ENCODE measurements around the gene PCGF3. TPM values are rescaled to one million over a fixed set of nuclear protein-coding genes. Genes with fewer than 3 reads are reported as not detected.

Gene PCGF3
- total RNA-seq, 5 donors from 2014 or later (not counting 1 experiment from before 2014, with no cell fraction given): 47.0 to 76.9 (median 51.1) TPM

DNA sequence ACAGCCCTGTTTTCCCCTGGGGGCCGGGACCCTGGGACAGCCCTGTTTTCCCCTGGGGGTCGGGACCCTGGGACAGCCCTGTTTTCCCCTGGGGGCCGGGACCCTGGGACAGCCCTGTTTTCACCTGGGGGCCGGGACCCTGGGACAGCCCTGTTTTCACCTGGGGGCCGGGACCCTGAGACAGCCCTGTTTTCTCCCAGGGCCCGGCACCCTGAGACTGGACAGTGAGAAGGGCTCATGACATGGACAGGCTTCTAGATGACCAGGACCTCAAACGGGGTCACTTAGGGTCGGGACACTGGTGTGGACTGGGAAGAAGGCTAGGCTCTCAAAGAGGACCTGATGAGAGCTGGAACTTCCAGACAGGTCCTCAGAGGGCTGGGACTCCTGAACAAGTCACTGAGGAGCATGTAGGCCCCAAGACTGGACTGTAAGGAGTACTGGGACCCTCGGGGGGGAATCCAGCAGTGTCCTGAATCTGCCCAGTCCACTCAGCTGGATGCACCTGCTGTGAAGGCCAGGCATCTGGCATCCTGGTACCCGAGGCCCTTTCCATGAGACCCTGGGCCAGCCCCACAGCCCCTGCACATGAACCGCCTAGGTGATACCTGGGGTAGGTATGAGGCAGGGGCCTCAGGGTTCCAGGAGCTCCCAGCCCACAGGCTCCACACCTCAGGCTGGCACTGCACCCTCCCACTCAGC lies 2.4 kb downstream of the PCGF3 start:
- no peak overlapping the region for H3K27ac Mint-ChIP-seq
- peaks cover 20 to 33% (median 30%) of the 10 kb centered on the region in 3 donors for H3K4me1 Mint-ChIP-seq
- H3K36me3 ChIP-seq (ENCODE audit: control insufficient read depth in 2 of 2, extremely low read depth in 1 of 2, insufficient read depth in 1 of 2, low read length in 1 of 2): peaks cover 0 to 2% of the 10 kb centered on the region in 2 donors
- no peaks in the 10 kb centered on the region for H3K27me3 Mint-ChIP-seq
- no peaks in the 10 kb centered on the region for H3K9me3 ChIP-seq
- no peaks in the 10 kb centered on the region for H3K9me3 Mint-ChIP-seq
- H3K4me3 ChIP-seq (ENCODE audit: control insufficient read depth in 1 of 2, extremely low read depth in 1 of 2, low read length in 1 of 2): no peak overlapping the region
- DNase-seq: no peak
- no peak overlapping the region for H3K27ac ChIP-seq (ENCODE audit: low read length)
- ChIA-PET POLR2A (no interaction called here), CTCF (no interaction called here)
- H3K36me3 Mint-ChIP-seq: peaks cover 3% of the 10 kb centered on the region
- H3K4me3 Mint-ChIP-seq: peak overlapping the region in 1 of 3 donors; percentile 53
- peaks cover 3 to 34% of the 10 kb centered on the region in 2 experiments for H3K4me1 ChIP-seq (ENCODE audit: control insufficient read depth in 1 of 2, extremely low read depth in 1 of 2, insufficient read depth in 2 of 2, low read length in 2 of 2)
- peaks cover 0 to 2% of the 10 kb centered on the region in 2 experiments for H3K27me3 ChIP-seq (replicated peaks in 1 of 2; ENCODE audit: control insufficient read depth in 2 of 2, extremely low read depth in 1 of 2, insufficient read depth in 2 of 2, low read length in 1 of 2)
- ATAC-seq (replicated peaks in 1 of 4): no peak
- 97% methylated on average over 7 of the region's 11 CpGs for WGBS (ENCODE audit: insufficient coverage)

DNA sequence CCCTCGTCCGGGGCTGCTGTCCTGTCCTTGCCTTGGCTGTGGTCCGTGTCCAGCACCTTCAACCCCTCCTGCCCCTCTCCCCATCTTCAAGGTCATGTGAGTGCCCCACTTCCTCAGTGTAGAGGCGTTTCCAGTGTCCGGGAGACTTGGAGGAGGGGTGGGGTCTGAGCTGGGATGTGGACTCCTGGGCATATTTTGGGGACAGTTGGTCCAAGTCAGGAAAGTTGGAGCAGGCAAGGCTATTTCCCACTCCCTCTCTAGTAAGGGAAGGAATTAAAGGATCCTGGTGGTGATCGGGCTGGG lies 3.0 kb downstream of the PCGF3 start:
- Histone ChIP-seq H3K9me3 (no peaks in the 10 kb centered on the region), H3K27me3 (replicated peaks in 1 of 2; ENCODE audit: control insufficient read depth in 2 of 2, extremely low read depth in 1 of 2, insufficient read depth in 2 of 2, low read length in 1 of 2) (peaks cover 0 to 2% of the 10 kb centered on the region in 2 experiments), H3K36me3 (ENCODE audit: control insufficient read depth in 2 of 2, extremely low read depth in 1 of 2, insufficient read depth in 1 of 2, low read length in 1 of 2) (peaks cover 0 to 2% of the 10 kb centered on the region in 2 donors), H3K27ac (ENCODE audit: low read length) (no peak overlapping the region), H3K4me3 (ENCODE audit: control insufficient read depth in 1 of 2, extremely low read depth in 1 of 2, low read length in 1 of 2) (no peak overlapping the region), H3K4me1 (ENCODE audit: control insufficient read depth in 1 of 2, extremely low read depth in 1 of 2, insufficient read depth in 2 of 2, low read length in 2 of 2) (peaks cover 3 to 38% of the 10 kb centered on the region in 2 experiments)
- Mint-ChIP-seq H3K4me3 (peak overlapping the region in 1 of 3 donors; percentile 20), H3K9me3 (no peaks in the 10 kb centered on the region), H3K36me3 (peaks cover 3% of the 10 kb centered on the region), H3K27ac (peak overlapping the region; percentile 36 to 55), H3K27me3 (no peaks in the 10 kb centered on the region), H3K4me1 (peaks cover 20 to 33% (median 31%) of the 10 kb centered on the region in 3 donors)
- CTCF ChIA-PET: no interaction called here
- WGBS (ENCODE audit: insufficient coverage): 100% methylated on average over 1 of the region's 6 CpGs
- DNase-seq (no peak), ATAC-seq (replicated peaks in 1 of 4) (no peak)
- POLR2A ChIA-PET: no interaction called here

DNA sequence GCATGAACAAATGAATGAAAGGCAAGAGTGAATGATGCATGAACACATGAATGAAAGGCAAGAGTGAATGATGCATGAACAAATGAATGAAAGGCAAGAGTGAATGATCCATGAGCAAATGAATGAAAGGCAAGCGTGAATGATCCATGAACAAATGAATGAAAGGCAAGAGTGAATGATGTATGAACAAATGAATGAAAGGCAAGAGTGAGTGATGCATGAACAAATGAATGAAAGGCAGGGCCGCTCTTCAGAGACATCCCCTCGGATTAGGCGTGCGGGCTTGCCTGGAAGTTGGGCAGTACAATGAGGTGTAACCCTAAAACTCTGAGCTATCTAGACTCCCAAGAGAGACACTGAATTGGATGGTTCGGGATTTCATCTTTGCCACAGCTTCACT lies 3.7 kb downstream of the PCGF3 start:
- Histone ChIP-seq H3K36me3 (ENCODE audit: control insufficient read depth in 2 of 2, extremely low read depth in 1 of 2, insufficient read depth in 1 of 2, low read length in 1 of 2) (peaks cover 0 to 5% of the 10 kb centered on the region in 2 donors), H3K27ac (ENCODE audit: low read length) (no peak overlapping the region), H3K9me3 (no peaks in the 10 kb centered on the region), H3K4me3 (ENCODE audit: control insufficient read depth in 1 of 2, extremely low read depth in 1 of 2, low read length in 1 of 2) (no peak overlapping the region), H3K27me3 (replicated peaks in 1 of 2; ENCODE audit: control insufficient read depth in 2 of 2, extremely low read depth in 1 of 2, insufficient read depth in 2 of 2, low read length in 1 of 2) (no peaks in the 10 kb centered on the region), H3K4me1 (ENCODE audit: control insufficient read depth in 1 of 2, extremely low read depth in 1 of 2, insufficient read depth in 2 of 2, low read length in 2 of 2) (peaks cover 3 to 46% of the 10 kb centered on the region in 2 experiments)
- H3K4me3 Mint-ChIP-seq: peak overlapping the region in 2 of 3 donors; percentile 20 to 28
- CTCF ChIA-PET: no interaction called here
- 94% methylated on average over 6 of the region's 6 CpGs for WGBS (ENCODE audit: insufficient coverage)
- ATAC-seq (replicated peaks in 1 of 4) (no peak), DNase-seq (no peak)
- POLR2A ChIA-PET: no interaction called here
- H3K9me3 Mint-ChIP-seq: no peaks in the 10 kb centered on the region
- no peak overlapping the region for H3K27ac Mint-ChIP-seq
- H3K27me3 Mint-ChIP-seq: no peaks in the 10 kb centered on the region
- H3K36me3 Mint-ChIP-seq: peaks cover 3% of the 10 kb centered on the region
- peaks cover 20 to 33% (median 32%) of the 10 kb centered on the region in 3 donors for H3K4me1 Mint-ChIP-seq

DNA sequence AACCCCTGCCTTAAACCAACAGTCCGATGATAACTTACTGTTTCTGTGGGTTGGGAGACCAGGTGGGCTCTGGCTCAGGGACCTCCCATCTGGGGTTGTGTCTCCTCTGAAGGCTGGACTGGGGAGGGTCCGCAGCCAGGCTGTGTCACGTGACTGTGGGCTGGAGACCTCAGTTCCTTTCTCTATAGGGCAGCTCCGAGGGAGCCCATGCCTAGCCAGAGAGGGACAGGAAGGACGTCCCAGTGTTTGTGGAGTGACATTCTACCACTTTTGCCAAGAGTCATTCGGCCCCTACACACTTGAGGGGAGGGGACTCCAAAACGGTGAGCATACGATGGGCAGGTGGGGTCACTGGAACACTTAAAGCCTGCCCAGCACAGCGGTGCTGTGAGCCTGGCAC lies 4.5 kb downstream of the PCGF3 start:
- Histone ChIP-seq H3K27ac (ENCODE audit: low read length) (no peak overlapping the region), H3K36me3 (ENCODE audit: control insufficient read depth in 2 of 2, extremely low read depth in 1 of 2, insufficient read depth in 1 of 2, low read length in 1 of 2) (peaks cover 0 to 7% of the 10 kb centered on the region in 2 donors), H3K4me3 (ENCODE audit: control insufficient read depth in 1 of 2, extremely low read depth in 1 of 2, low read length in 1 of 2) (no peak overlapping the region), H3K27me3 (replicated peaks in 1 of 2; ENCODE audit: control insufficient read depth in 2 of 2, extremely low read depth in 1 of 2, insufficient read depth in 2 of 2, low read length in 1 of 2) (no peaks in the 10 kb centered on the region), H3K4me1 (ENCODE audit: control insufficient read depth in 1 of 2, extremely low read depth in 1 of 2, insufficient read depth in 2 of 2, low read length in 2 of 2) (peaks cover 3 to 47% of the 10 kb centered on the region in 2 experiments), H3K9me3 (no peaks in the 10 kb centered on the region)
- Mint-ChIP-seq H3K4me1 (peaks cover 22 to 38% (median 36%) of the 10 kb centered on the region in 3 donors), H3K27me3 (no peaks in the 10 kb centered on the region), H3K4me3 (no peak overlapping the region), H3K27ac (no peak overlapping the region), H3K9me3 (no peaks in the 10 kb centered on the region), H3K36me3 (peaks cover 3% of the 10 kb centered on the region)
- 92% methylated on average over 7 of the region's 9 CpGs for WGBS (ENCODE audit: insufficient coverage)
- ATAC-seq (replicated peaks in 1 of 4) (no peak), DNase-seq (no peak)
- ChIA-PET POLR2A (no interaction called here), CTCF (no interaction called here)

DNA sequence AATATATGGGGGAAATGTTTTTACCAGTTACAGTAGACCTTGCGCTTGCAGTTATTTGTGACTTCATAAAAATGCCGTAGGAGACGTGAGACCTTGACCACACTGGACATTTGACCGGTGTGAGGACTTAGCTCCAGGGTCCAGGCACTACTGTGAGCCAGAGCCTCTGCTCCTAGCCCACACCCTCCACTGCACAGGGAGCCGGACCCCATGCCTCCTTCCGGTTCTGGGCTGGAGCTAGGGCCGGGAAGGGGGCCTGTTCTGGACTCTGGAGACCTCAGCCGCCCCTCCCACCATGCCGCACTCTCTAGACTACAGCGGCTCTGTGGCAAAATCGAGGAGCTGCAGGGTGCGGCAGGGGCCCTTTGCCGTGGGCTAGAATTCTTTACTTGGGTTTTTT lies 5.3 kb downstream of the PCGF3 start:
- ChIA-PET CTCF (no interaction called here), POLR2A (interaction anchor here in 1 of 2 donors (0.6 kb wide), 1 partner anchor 21 kb away, joined by 3 read pairs; no protein-coding TSS in a partner anchor)
- Mint-ChIP-seq H3K4me1 (peaks cover 26 to 38% (median 37%) of the 10 kb centered on the region in 3 donors), H3K36me3 (peaks cover 3% of the 10 kb centered on the region), H3K27me3 (no peaks in the 10 kb centered on the region), H3K9me3 (no peaks in the 10 kb centered on the region), H3K4me3 (no peak overlapping the region), H3K27ac (no peak overlapping the region)
- Histone ChIP-seq H3K27me3 (replicated peaks in 1 of 2; ENCODE audit: control insufficient read depth in 2 of 2, extremely low read depth in 1 of 2, insufficient read depth in 2 of 2, low read length in 1 of 2) (no peaks in the 10 kb centered on the region), H3K4me3 (ENCODE audit: control insufficient read depth in 1 of 2, extremely low read depth in 1 of 2, low read length in 1 of 2) (no peak overlapping the region), H3K9me3 (no peaks in the 10 kb centered on the region), H3K27ac (ENCODE audit: low read length) (no peak overlapping the region), H3K4me1 (ENCODE audit: control insufficient read depth in 1 of 2, extremely low read depth in 1 of 2, insufficient read depth in 2 of 2, low read length in 2 of 2) (peaks cover 3 to 46% of the 10 kb centered on the region in 2 experiments), H3K36me3 (ENCODE audit: control insufficient read depth in 2 of 2, extremely low read depth in 1 of 2, insufficient read depth in 1 of 2, low read length in 1 of 2) (peaks cover 0 to 7% of the 10 kb centered on the region in 2 donors)
- no peak for DNase-seq
- ATAC-seq (replicated peaks in 1 of 4): no peak
- 89% methylated on average over 12 of the region's 13 CpGs for WGBS (ENCODE audit: insufficient coverage)

DNA sequence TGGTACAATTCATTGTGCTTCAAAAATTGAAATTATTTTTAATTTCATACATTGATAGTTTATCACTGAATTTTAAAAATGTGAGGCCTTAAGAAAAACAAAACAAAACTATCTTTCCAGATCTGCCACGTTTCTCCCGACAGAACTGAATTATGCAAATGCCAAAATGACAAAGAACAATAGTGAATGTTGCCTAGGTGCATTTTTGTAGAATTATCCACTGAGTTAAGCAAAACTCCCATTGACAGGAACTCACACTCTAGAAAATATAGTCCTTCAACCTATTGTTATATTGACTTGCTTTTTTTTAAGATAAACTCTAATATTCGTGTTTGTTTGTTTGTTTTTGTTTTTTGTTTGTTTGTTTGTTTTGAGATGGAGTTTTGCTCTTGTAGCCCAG lies 6.5 kb downstream of the PCGF3 start:
- no peak for DNase-seq
- POLR2A ChIA-PET: no interaction called here
- CTCF ChIA-PET: no interaction called here
- Mint-ChIP-seq H3K27ac (no peak overlapping the region), H3K27me3 (no peaks in the 10 kb centered on the region), H3K4me3 (no peak overlapping the region), H3K36me3 (peaks cover 3% of the 10 kb centered on the region), H3K9me3 (no peaks in the 10 kb centered on the region), H3K4me1 (peaks cover 26 to 39% (median 37%) of the 10 kb centered on the region in 3 donors)
- no peaks in the 10 kb centered on the region for H3K27me3 ChIP-seq (replicated peaks in 1 of 2; ENCODE audit: control insufficient read depth in 2 of 2, extremely low read depth in 1 of 2, insufficient read depth in 2 of 2, low read length in 1 of 2)
- no CpG with 5 or more reads among the region's 3 CpGs for WGBS (ENCODE audit: insufficient coverage)
- H3K4me1 ChIP-seq (ENCODE audit: control insufficient read depth in 1 of 2, extremely low read depth in 1 of 2, insufficient read depth in 2 of 2, low read length in 2 of 2): peaks cover under 1 to 34% of the 10 kb centered on the region in 2 experiments
- H3K36me3 ChIP-seq (ENCODE audit: control insufficient read depth in 2 of 2, extremely low read depth in 1 of 2, insufficient read depth in 1 of 2, low read length in 1 of 2): peaks cover 0 to 7% of the 10 kb centered on the region in 2 donors
- H3K27ac ChIP-seq (ENCODE audit: low read length): no peak overlapping the region
- ATAC-seq (replicated peaks in 1 of 4): no peak
- H3K4me3 ChIP-seq (ENCODE audit: control insufficient read depth in 1 of 2, extremely low read depth in 1 of 2, low read length in 1 of 2): no peak overlapping the region
- no peaks in the 10 kb centered on the region for H3K9me3 ChIP-seq

Data from T-cell (primary cell).